Neutrophil (primary cell): ENCODE results near the gene FAM117A.

ENCODE experiments used
- H3K27ac ChIP-seq: fragments of 200-600 bp; sonication (generic); 2 replicates; pipeline ENCODE4 v1.5.1; 2016; ENCODE audit warnings: mild to moderate bottlenecking, moderate library complexity
- H3K27me3 ChIP-seq: fragments of 200-600 bp; sonication (generic); 2 replicates; pipeline ENCODE4 v1.6.0; 2016; ENCODE audit warnings: mild to moderate bottlenecking
- H3K36me3 ChIP-seq: fragments of 200-600 bp; sonication (generic); 2 replicates; pipeline ENCODE4 v1.5.1; 2017
- H3K4me1 ChIP-seq, 2 experiments: fragments of 200-600 bp in 1 of 2; sonication (generic) in 1 of 2; 1 replicate in 1 of 2; 2 replicates in 1 of 2; pipeline versions ENCODE4 v1.5.1 to v1.6.1; 2013 to 2016; ENCODE audit warnings: low read depth in 1 of 2, low read length in 1 of 2, mild to moderate bottlenecking in 1 of 2, moderate library complexity in 1 of 2; ENCODE audit not compliant: control insufficient read depth in 1 of 2, insufficient read depth in 1 of 2
- H3K4me3 ChIP-seq, 2 experiments: fragments of 200-600 bp in 1 of 2; sonication (generic) in 1 of 2; 1 replicate in 1 of 2; 2 replicates in 1 of 2; pipeline ENCODE4 v1.5.1; 2013 to 2016; ENCODE audit warnings: low read depth in 1 of 2, low read length in 1 of 2, mild to moderate bottlenecking in 1 of 2, moderate library complexity in 1 of 2
- H3K9me3 ChIP-seq: fragments of 200-600 bp; sonication (generic); 2 replicates; pipeline ENCODE4 v1.5.1; 2016
- TF ChIP-seq, protein P1 (sequence below): fragments of 200-600 bp; sonication (generic); IDR thresholded peaks from 2 replicates; pipeline ENCODE4 v1.5.1; 2016; ENCODE audit warnings: antibody characterized with exemption

Gene FAM117A

DNA sequence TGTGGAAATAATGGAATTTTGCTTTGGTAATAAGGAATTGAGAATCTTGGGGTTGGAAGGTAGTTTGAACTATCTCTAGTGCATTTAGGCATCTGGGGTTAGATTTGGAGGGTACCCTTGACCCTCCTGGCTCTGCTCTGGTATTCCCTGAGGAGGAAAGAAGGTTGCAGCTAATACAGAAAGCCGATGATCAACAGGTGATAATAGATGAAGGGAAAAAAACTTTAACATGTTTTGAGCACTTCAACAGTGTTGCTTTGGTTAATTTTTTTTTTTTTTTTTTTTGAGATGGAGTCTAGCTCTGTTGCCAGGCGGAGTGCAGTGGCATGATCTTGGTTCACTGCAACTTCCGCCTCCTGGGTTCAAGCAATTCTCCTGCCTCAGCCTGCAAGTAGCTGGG lies 29.4 kb upstream of the FAM117A start:
- H3K36me3 ChIP-seq: peaks cover 60% of the 10 kb centered on the region
- TF ChIP-seq, protein P1, sequence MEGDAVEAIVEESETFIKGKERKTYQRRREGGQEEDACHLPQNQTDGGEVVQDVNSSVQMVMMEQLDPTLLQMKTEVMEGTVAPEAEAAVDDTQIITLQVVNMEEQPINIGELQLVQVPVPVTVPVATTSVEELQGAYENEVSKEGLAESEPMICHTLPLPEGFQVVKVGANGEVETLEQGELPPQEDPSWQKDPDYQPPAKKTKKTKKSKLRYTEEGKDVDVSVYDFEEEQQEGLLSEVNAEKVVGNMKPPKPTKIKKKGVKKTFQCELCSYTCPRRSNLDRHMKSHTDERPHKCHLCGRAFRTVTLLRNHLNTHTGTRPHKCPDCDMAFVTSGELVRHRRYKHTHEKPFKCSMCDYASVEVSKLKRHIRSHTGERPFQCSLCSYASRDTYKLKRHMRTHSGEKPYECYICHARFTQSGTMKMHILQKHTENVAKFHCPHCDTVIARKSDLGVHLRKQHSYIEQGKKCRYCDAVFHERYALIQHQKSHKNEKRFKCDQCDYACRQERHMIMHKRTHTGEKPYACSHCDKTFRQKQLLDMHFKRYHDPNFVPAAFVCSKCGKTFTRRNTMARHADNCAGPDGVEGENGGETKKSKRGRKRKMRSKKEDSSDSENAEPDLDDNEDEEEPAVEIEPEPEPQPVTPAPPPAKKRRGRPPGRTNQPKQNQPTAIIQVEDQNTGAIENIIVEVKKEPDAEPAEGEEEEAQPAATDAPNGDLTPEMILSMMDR: no peak

GRCh38 chr17:49789243-49789578 lies 25.3 kb upstream of the FAM117A start:
- H3K27me3 ChIP-seq: no peaks in the 10 kb centered on the region
- peaks cover 32% of the 10 kb centered on the region for H3K36me3 ChIP-seq
- no peaks in the 10 kb centered on the region for H3K9me3 ChIP-seq
- H3K27ac ChIP-seq: peak overlapping the region; percentile 96
- H3K4me3 ChIP-seq: peak overlapping the region; percentile 98 to 99
- peaks cover 16% of the 10 kb centered on the region in 2 experiments for H3K4me1 ChIP-seq
- TF ChIP-seq, protein P1: no peak

More for the DNA sequence above, 29.4 kb upstream of the FAM117A start:
- Histone ChIP-seq H3K9me3 (no peaks in the 10 kb centered on the region), H3K27ac (no peak overlapping the region), H3K27me3 (no peaks in the 10 kb centered on the region), H3K4me1 (peaks cover 8 to 9% of the 10 kb centered on the region in 2 experiments), H3K4me3 (no peak overlapping the region)

GRCh38 chr17:49788478-49789242 lies 24.7 kb upstream of the FAM117A start, which contains the start of gene KAT7:
TSS of gene KAT7 (plus strand) at chr17:49788681. CDS start at chr17:49788835, 154 bp downstream.
- Histone ChIP-seq H3K27ac (peak within 1 kb of the TSS; percentile 96), H3K27me3 (no peaks in the 10 kb centered on the region), H3K36me3 (peaks cover 26% of the 10 kb centered on the region), H3K4me1 (peaks cover 16% of the 10 kb centered on the region in 2 experiments), H3K9me3 (no peaks in the 10 kb centered on the region), H3K4me3 (peak within 1 kb of the TSS; percentile 98 to 99)
- TF ChIP-seq, protein P1: peak; percentile 20

- TF ChIP-seq, protein P1: no peak
- Histone ChIP-seq H3K4me1 (peaks cover 16% of the 10 kb centered on the region in 2 experiments), H3K27ac (peak overlapping the region; percentile 96), H3K9me3 (no peaks in the 10 kb centered on the region), H3K27me3 (no peaks in the 10 kb centered on the region), H3K4me3 (peak overlapping the region; percentile 98 to 99), H3K36me3 (peaks cover 19% of the 10 kb centered on the region)
Observed at GRCh38 chr17:49787884-49788477, 24.1 kb upstream of the FAM117A start.

DNA sequence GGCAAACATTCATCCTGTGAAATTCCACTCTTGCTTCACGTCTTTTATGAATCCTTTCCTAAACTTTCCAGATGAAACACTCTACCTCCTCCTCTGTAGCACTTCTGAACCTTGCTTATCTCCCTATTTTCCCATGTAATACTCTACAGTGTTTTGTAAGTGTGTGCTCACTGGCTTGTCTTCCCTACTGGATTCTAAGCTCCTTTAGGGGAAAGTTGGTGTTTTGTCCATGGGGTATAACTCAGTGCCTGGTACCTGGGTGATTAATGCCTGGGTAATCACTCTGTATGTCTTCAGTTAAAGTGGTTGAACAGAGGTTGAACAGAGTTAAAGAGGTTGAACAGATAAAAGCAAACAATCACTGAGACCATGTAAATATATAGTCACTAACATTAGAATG lies 20.7 kb upstream of the FAM117A start:
- H3K9me3 ChIP-seq: no peaks in the 10 kb centered on the region
- no peak overlapping the region for H3K4me3 ChIP-seq
- no peaks in the 10 kb centered on the region for H3K36me3 ChIP-seq
- no peak overlapping the region for H3K27ac ChIP-seq
- H3K4me1 ChIP-seq: peaks cover 12 to 16% of the 10 kb centered on the region in 2 experiments
- H3K27me3 ChIP-seq: no peaks in the 10 kb centered on the region
- TF ChIP-seq, protein P1: no peak
